ELR (cell line): ENCODE results near the gene TMEM59.
A peak's percentile ranks its signal among the peaks of the same experiment; 100 is the strongest.

Source experiments
- DNase-seq: peaks from one replicate; pipeline ENCODE4 v3.0.0-alpha.2; 2015; ENCODE audit warnings: low read depth

The TMEM59 gene

DNA sequence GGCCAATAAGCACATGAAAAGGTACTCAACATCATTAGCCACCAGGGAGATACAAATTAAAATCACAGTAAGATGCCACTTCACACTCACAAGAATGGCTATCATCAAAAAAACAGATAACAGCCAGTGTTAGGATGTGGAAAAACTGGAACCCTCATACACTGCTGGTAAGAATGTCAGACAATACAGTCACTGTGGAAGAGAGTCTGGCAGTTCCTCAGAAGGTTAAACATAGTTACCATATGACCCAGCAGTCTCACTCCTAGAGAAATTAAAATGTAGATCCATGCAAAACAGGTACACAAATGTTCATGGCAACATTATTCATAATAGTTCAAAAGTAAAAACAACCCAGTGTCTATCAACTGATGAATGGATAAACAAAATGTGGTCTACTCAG, 68.3 kb downstream of the TMEM59 start:
- no peak for DNase-seq

DNA sequence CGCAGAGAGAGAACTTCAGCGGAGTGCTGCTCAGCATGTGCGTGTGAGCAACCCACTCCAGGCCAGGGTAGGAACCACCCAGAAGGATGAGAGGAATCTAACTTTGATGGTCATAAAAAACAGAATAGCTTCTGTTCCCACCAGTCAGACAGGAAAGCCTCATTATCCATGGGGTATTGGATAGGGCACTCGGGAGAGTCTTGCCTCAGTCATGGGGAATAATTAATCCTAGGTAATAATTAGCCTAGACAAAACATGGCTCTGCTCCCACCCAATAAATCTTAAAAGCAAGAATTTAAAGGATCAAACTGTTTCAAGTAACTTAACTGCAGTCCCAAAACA, 70.3 kb downstream of the TMEM59 start:
- no peak for DNase-seq

DNA sequence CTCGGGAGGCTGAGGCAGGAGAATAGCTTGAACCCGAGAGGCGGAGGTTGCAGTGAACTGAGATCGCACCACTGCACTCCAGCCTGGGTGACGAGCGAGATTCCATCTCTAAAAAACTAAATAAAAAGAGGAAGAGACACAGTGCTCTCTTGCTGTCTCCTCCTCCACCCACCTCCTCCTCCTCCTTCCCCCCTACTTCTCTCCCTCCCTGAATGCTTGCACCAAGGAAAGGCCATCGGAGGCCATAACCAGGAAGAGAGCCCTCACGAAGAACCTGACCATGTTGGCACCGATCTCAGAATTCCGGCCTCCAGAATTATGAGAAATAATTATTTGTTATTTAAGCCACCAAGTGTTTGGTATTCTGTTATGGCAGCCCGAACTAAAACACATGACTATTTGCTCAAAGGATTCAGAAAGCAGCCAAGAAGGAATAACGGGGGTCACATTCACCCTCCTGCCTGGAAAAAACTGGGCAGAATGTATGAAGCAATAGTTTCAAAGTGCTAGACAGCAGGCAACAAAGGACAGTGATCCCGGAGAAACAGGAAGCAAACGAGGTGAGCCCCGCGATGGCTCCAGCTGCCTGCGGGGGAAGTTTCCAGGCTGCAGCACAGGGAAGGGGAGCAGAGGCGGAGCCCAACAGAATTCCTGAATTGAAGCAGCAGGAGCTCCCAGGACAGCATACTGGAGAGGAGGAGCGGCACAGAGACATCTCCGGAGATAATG, 70.8 kb downstream of the TMEM59 start:
- DNase-seq = peak; percentile 63

DNA sequence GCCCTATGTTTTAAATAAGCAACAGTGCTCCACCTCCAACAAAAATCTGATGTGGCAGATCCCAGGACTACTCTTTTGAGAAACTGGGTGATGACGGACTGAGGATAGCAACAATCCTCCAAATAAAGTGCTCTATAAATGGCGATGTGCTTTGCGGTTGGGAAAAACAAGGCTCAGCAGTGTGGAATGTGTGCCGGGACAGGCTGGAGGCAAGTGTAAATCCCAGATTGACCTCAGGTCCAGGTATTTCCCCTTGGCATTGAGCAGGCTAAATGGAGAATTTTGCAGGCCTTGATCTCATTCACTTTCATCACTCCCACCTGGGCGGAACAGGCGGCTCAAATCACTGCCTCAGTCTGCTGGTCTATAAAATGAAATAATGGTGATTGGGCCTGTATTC, 71.8 kb downstream of the TMEM59 start:
- DNase-seq = no peak

DNA sequence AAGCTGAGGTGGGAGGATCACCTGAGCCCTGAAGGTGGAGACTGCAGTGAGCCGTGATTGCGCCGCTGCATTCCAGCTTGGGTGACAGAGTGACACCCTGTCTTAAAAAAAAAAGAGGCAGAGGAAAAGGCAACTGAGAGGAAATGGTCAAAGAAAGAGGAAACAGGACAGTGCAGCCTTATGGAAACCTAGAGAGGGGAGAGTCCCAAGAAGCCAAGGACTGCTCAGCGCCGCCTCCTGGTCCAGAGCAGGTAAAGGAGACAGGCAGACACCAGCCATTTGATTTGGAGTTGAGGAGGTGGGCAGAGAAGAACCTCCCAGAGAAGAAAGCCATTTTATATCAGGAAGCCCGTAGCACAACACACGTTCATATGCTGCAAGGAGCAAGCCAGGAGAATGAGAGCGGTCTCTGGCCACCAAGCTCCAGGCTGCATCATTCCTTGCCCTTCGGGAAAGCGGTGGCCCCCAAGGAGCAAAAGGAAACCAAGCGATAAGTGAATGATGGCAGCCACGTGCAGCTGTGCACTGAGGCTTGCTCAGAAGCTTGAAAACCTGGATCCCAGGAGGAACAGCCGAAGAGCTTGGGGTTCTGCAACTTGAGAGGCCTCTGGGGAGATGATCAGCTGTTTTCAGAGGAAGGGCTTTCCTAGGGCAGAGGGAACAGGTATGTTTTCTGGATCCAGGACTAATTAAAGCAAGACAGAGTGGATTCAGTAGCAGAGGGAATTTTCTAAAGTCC, 73.1 kb downstream of the TMEM59 start:
- DNase-seq = no peak
